K562 (cell line): Measurements from ENCODE around the gene C16orf96. TPM values are rescaled to one million over a fixed set of nuclear protein-coding genes. Genes with fewer than 3 reads are reported as not detected.

ENCODE experiments used
- ATAC-seq: fragments of 200-7000 bp; cut with Tn5 transposase; 3 replicates; pipeline ENCODE4 v1.9.1; 2020; ENCODE audit warnings: moderate library complexity
- BruUV-seq: library from RNA; stranded (reverse); fragments of 400-500 nt; replicated peaks from 2 replicates; lab custom pipeline; 2021; lab: Mats Ljungman, UMichigan
- CTCF ChIA-PET: fragments of 300-600 bp; formaldehyde crosslinking; extraction: SDS; loops from one replicate; lab custom pipeline; 2021; ENCODE audit warnings: low intra/inter-chr PET ratio; lab: Yijun Ruan, JAX
- POLR2A ChIA-PET: fragments of 300-600, 350-650 bp; sonication (Branson Sonifier 250); formaldehyde crosslinking; extraction: SDS; loops from one replicate; lab custom pipeline; 2021; ENCODE audit warnings: antibody characterized with exemption, inconsistent platforms; lab: Yijun Ruan, JAX
- DNase-seq, 4 experiments: peaks; one replicate each; pipeline versions ENCODE4 v3.0.0 to v3.0.0-alpha.2; 2011 to 2018; ENCODE audit warnings: low spot score in 3 of 4, mixed read lengths in 3 of 4; ENCODE audit errors: extremely low read depth in 1 of 4
- FAIRE-seq: peaks from 2 replicates; lab custom pipeline; 2011; peaks lifted over from hg19 to GRCh38; lab: Jason Lieb, UNC
- H2AFZ ChIP-seq: 2 replicates; pipeline ENCODE4 v1.6.0; 2011; ENCODE audit warnings: low read depth, low read length, control low read depth, inconsistent platforms
- H3K27ac ChIP-seq: fragments of 200-600 bp; 3 replicates; pipeline ENCODE4 v1.8.0; 2011; ENCODE audit warnings: low read depth, mild to moderate bottlenecking, control low read depth, inconsistent platforms, low read length, moderate library complexity, mixed read lengths; ENCODE audit errors: extremely low read depth
- H3K27me3 ChIP-seq, 2 experiments: fragments of 300-600 bp in 1 of 2; 2 replicates in 1 of 2; 3 replicates in 1 of 2; pipeline versions ENCODE4 v1.6.0 to v1.8.0; 2011; ENCODE audit warnings: inconsistent platforms in 2 of 2, low read length in 2 of 2, mild to moderate bottlenecking in 1 of 2, mixed read lengths in 1 of 2, moderate library complexity in 1 of 2; ENCODE audit not compliant: control insufficient read depth in 2 of 2, insufficient read depth in 2 of 2
- H3K36me3 ChIP-seq: fragments of 300-600 bp; 3 replicates; pipeline ENCODE4 v1.8.0; 2011; ENCODE audit warnings: mild to moderate bottlenecking, low read length, inconsistent platforms; ENCODE audit not compliant: control insufficient read depth, insufficient read depth
- H3K4me1 ChIP-seq, 2 experiments: fragments of 200-600 bp in 1 of 2; replicated peaks in 1 of 2; 2 replicates in 1 of 2; 3 replicates in 1 of 2; pipeline versions ENCODE4 v1.5.1 to v1.8.0; 2011; ENCODE audit warnings: inconsistent platforms in 2 of 2, low read length in 2 of 2, mild to moderate bottlenecking in 1 of 2, mixed read lengths in 1 of 2, moderate library complexity in 1 of 2; ENCODE audit not compliant: control insufficient read depth in 2 of 2, insufficient read depth in 2 of 2
- H3K4me2 ChIP-seq: 2 replicates; pipeline ENCODE4 v1.6.1; 2011; ENCODE audit warnings: low read length, control low read depth, inconsistent platforms, mixed read lengths; ENCODE audit not compliant: insufficient read depth
- H3K4me3 ChIP-seq: fragments of 200-600 bp; sonication (generic), shearing (Covaris generic); 2 replicates; pipeline ENCODE4 v1.5.1; 2016; ENCODE audit warnings: control low read depth, inconsistent platforms
- H3K79me2 ChIP-seq: fragments of 200-600 bp; 3 replicates; pipeline ENCODE4 v1.8.0; 2011; ENCODE audit warnings: low read length, inconsistent platforms; ENCODE audit not compliant: control insufficient read depth, insufficient read depth
- H3K9ac ChIP-seq, 2 experiments: 2 replicates each; pipeline versions ENCODE4 v1.6.0 to v1.6.1; 2011; ENCODE audit warnings: low read depth in 2 of 2, low read length in 2 of 2, control low read depth in 1 of 2, inconsistent platforms in 1 of 2, mild to moderate bottlenecking in 1 of 2, mixed read lengths in 1 of 2; ENCODE audit not compliant: insufficient read depth in 1 of 2
- H3K9me1 ChIP-seq: one replicate; pipeline ENCODE4 v1.6.0; 2011; ENCODE audit warnings: inconsistent platforms, mild to moderate bottlenecking, low read length, moderate library complexity; ENCODE audit not compliant: control insufficient read depth, insufficient read depth
- H3K9me3 ChIP-seq: replicated peaks from 2 replicates; pipeline ENCODE4 v1.5.1; 2011; ENCODE audit warnings: low read depth, low read length, inconsistent platforms; ENCODE audit not compliant: control insufficient read depth, insufficient read depth
- H4K20me1 ChIP-seq: replicated peaks from 2 replicates; pipeline ENCODE4 v1.6.1; 2011; ENCODE audit warnings: low read length, inconsistent platforms, mixed read lengths; ENCODE audit not compliant: control insufficient read depth, insufficient read depth
- BRF1 ChIP-seq: IDR thresholded peaks from 3 replicates; pipeline ENCODE4 v1.6.1; 2011; ENCODE audit warnings: borderline replicate concordance, mild to moderate bottlenecking; ENCODE audit not compliant: insufficient read length; ENCODE audit errors: extremely low read depth
- CBX2 ChIP-seq: fragments of 200-600 bp; sonication (generic); IDR thresholded peaks from one replicate; pipeline ENCODE4 v1.6.1; 2012; ENCODE audit warnings: mild to moderate bottlenecking, low read length, inconsistent platforms; ENCODE audit not compliant: insufficient read depth, poor library complexity, severe bottlenecking
- CHAMP1 ChIP-seq: fragments of 450-650 bp; IDR thresholded peaks from 2 replicates; pipeline ENCODE4 v1.6.1; 2016; ENCODE audit warnings: mild to moderate bottlenecking
- CHCHD3 ChIP-seq: fragments of 250-450 bp; sonication (Bioruptor Pico); IDR thresholded peaks from 2 replicates; pipeline ENCODE4 v2.1.2; 2022; ENCODE audit warnings: mild to moderate bottlenecking
- CHD2 ChIP-seq: IDR thresholded peaks from 2 replicates; pipeline ENCODE4 v1.6.1; 2011; ENCODE audit warnings: low read depth, low read length
- HNRNPH1 ChIP-seq: fragments of 200-400 bp; formaldehyde crosslinking; optimal IDR thresholded peaks from 2 replicates; pipeline ENCODE3; 2017; ENCODE audit warnings: low read depth, mild to moderate bottlenecking, low read length, moderate library complexity
- MCM2 ChIP-seq: fragments of 450-650 bp; IDR thresholded peaks from 2 replicates; pipeline ENCODE4 v1.6.1; 2017; ENCODE audit warnings: low read depth, mild to moderate bottlenecking
- POLR2AphosphoS5 ChIP-seq: IDR thresholded peaks from 2 replicates; pipeline ENCODE4 v1.6.1; 2011; ENCODE audit warnings: mild to moderate bottlenecking, low read depth, low read length, moderate library complexity; ENCODE audit not compliant: control insufficient read depth, insufficient read depth
- STAT5A ChIP-seq: IDR thresholded peaks from 2 replicates; pipeline ENCODE4 v1.6.1; 2012; ENCODE audit warnings: low read length, inconsistent platforms, borderline replicate concordance
- STAT6 ChIP-seq: sonication (generic); formaldehyde crosslinking; IDR thresholded peaks from 2 replicates; pipeline ENCODE4 v1.8.1; 2023; ENCODE audit warnings: mild to moderate bottlenecking, missing genetic modification reagents
- TRIM25 ChIP-seq: fragments of 450-650 bp; IDR thresholded peaks from 2 replicates; pipeline ENCODE4 v1.7.0; 2016; ENCODE audit warnings: borderline replicate concordance
- ZBTB1 ChIP-seq: sonication (generic); formaldehyde crosslinking; IDR thresholded peaks from 2 replicates; pipeline ENCODE4 v1.8.1; 2023; ENCODE audit warnings: missing genetic modification reagents, low read depth, mild to moderate bottlenecking, borderline replicate concordance
- ZNF175 ChIP-seq: fragments of 200-800 bp; sonication (Bioruptor generic); IDR thresholded peaks from 2 replicates; pipeline ENCODE4 v1.6.1; 2016; ENCODE audit warnings: low read depth, mild to moderate bottlenecking, missing genetic modification characterization, missing compliant biosample characterization
- ZNF589 ChIP-seq: fragments of 200-800 bp; sonication (Bioruptor generic); IDR thresholded peaks from 2 replicates; pipeline ENCODE4 v1.6.1; 2016; ENCODE audit warnings: low read depth, missing genetic modification characterization, missing compliant biosample characterization
- WGBS: fragments of 100-300 bp; shearing (Covaris generic); methylation state at CpG from one replicate; pipeline ENCODE4 v1.1.6; 2016; ENCODE audit warnings: low coverage, mixed read lengths; ENCODE audit not compliant: insufficient coverage; ENCODE audit errors: missing lambda C conversion rate; 5-methylcytosine and 5-hydroxymethylcytosine counted together
- in situ Hi-C: fragments of 300-500 bp; cut with MboI; formaldehyde crosslinking; loops from 4 replicates; pipeline ENCODE4 v1.15.0; 2018; ENCODE audit warnings: inconsistent platforms, mixed read lengths
- intact Hi-C: fragments of 100-400 bp; cut with micrococcal nuclease; formaldehyde crosslinking; loops from 2 replicates; pipeline ENCODE4 v1.14.2; 2022
- polyA plus RNA-seq, 8 experiments: library from polyadenylated mRNA; depleted of rRNA in 4 of 8; stranded (reverse) in 5 of 8; unstranded in 3 of 8; fragments of >200 nt; fragmentation: Nextera tagmentation in 2 of 8; fragmentation: Illumina TruSeq in 1 of 8; extraction: Ambion mirVana in 2 of 8; extraction: Trizol in 1 of 8; gene quantifications; 2 replicates each; pipeline versions ENCODE4 v1.2.1 to v1.2.3, GENCODE V29; 2011 to 2014; ENCODE audit warnings: inconsistent platforms in 1 of 8, missing spikeins in 1 of 8
- total RNA-seq, 7 experiments: library from RNA; depleted of rRNA in 6 of 7; stranded (reverse); fragments of >200 nt in 6 of 7; fragmentation: Illumina TruSeq in 2 of 7; extraction: Trizol in 2 of 7; gene quantifications; 2 replicates each; pipeline versions ENCODE4 v1.2.1 to v1.2.3, GENCODE V29; 2011 to 2021; ENCODE audit warnings: low replicate concordance in 1 of 7

The C16orf96 gene
- total and polyA plus RNA-seq, 9 of the 15 experiments (the other 6 are each of a cell fraction or from before 2014, with no cell fraction given) = not detected

- H3K36me3 ChIP-seq = peaks cover 19% of the 10 kb centered on the region; the same call in 1 of the 3 replicates
- no peaks in the 10 kb centered on the region for H3K27me3 ChIP-seq
- no TSS peak for BruUV-seq
- H3K4me3 ChIP-seq = no peak overlapping the region
- H3K4me1 ChIP-seq = peaks cover 0 to 19% of the 10 kb centered on the region in 2 experiments; a peak in 1 of 5 replicates
- CTCF ChIA-PET = no interaction called here
- no peaks in the 10 kb centered on the region; the same call in 1 of the 2 replicates for H4K20me1 ChIP-seq
- peaks cover 36% of the 10 kb centered on the region for H3K79me2 ChIP-seq
- H3K27ac ChIP-seq = no peak overlapping the region
- no peak overlapping the region for H3K4me2 ChIP-seq
- H2AFZ ChIP-seq = no peak overlapping the region
- in situ Hi-C loops (no loop called here), intact Hi-C loops (no loop called here)
- 90% methylated on average over 6 of the region's 12 CpGs for WGBS
- FAIRE-seq (no peak), DNase-seq (no peak), ATAC-seq (no peak)
- POLR2A ChIA-PET = interaction anchor here (1.0 to 1.7 kb wide), 2 partner anchors 10 to 17 kb away, joined by 3 to 8 read pairs; partner anchors contain the start of gene MGRN1
- H3K9me1 ChIP-seq = peaks cover 3% of the 10 kb centered on the region
- H3K9ac ChIP-seq = peak overlapping the region in 1 of 2 experiments; percentile 6; a peak in 1 of 4 replicates
- 0 out of 2 replicates have a peak, but pooled peaks cover 3% of the 10 kb centered on the region for H3K9me3 ChIP-seq
- TF ChIP-seq STAT5A (no peak), BRF1 (no peak), HNRNPH1 (no peak), TRIM25 (no peak), CHAMP1 (no peak), ZNF175 (CRISPR knock-in tag) (no peak), CHCHD3 (CRISPR knock-in tag) (no peak), ZBTB1 (CRISPR knock-in tag) (no peak), STAT6 (CRISPR knock-in tag) (no peak), ZNF589 (CRISPR knock-in tag) (no peak), MCM2 (no peak), CBX2 (no peak), POLR2AphosphoS5 (no peak), CHD2 (no peak)
Observed at GRCh38 chr16:4634768-4635167, 78.6 kb downstream of the C16orf96 start.
